Stomach (tissue), 9 donors: ENCODE results near the gene RBKS. TPM values are rescaled to one million over a fixed set of nuclear protein-coding genes. Genes with fewer than 3 reads are reported as not detected.

Experiments used
- DNase-seq, 2 donors: peaks; one replicate each; pipeline versions ENCODE4 v3.0.0 to v3.0.0-alpha.2; 2013 to 2019
- H3K27ac ChIP-seq, 5 donors: fragments of 200-600 bp in 4 of 5; sonication (generic) in 4 of 5; one replicate each; pipeline ENCODE4 v1.5.1; 2013 to 2019; ENCODE audit warnings: mild to moderate bottlenecking in 1 of 5, moderate library complexity in 1 of 5
- H3K27me3 ChIP-seq, 3 donors: fragments of 200-600 bp; sonication (generic); one replicate each; pipeline ENCODE4 v1.5.1; 2017 to 2019; ENCODE audit warnings: mixed run types in 1 of 3
- H3K36me3 ChIP-seq, 4 donors: fragments of 200-600 bp; sonication (generic); 1 replicate in 3 of 4; 2 replicates in 1 of 4; pipeline ENCODE4 v1.5.1; 2016 to 2019
- H3K4me1 ChIP-seq, 4 donors: fragments of 200-600 bp; sonication (generic); one replicate each; pipeline ENCODE4 v1.5.1; 2016 to 2019
- H3K4me3 ChIP-seq, 4 donors: fragments of 200-600 bp; sonication (generic) in 3 of 4; one replicate each; pipeline ENCODE4 v1.5.1; 2016 to 2019; ENCODE audit warnings: mild to moderate bottlenecking in 1 of 4
- H3K9me3 ChIP-seq, 4 donors: fragments of 200-600 bp; sonication (generic); one replicate each; pipeline ENCODE4 v1.5.1; 2016 to 2019
- CTCF ChIP-seq, 7 experiments: fragments of 450-650 bp in 4 of 7; fragments of 200-600 bp in 3 of 7; sonication (generic) in 3 of 7; IDR thresholded peaks; one replicate each; pipeline ENCODE4 v1.5.1; 2016 to 2019; ENCODE audit warnings: antibody characterized with exemption in 7 of 7, control low read depth in 2 of 7, mild to moderate bottlenecking in 1 of 7
- EP300 ChIP-seq: sonication (generic); formaldehyde crosslinking; IDR thresholded peaks from one replicate; pipeline ENCODE4 v1.6.1; 2017; ENCODE audit warnings: antibody characterized with exemption
- POLR2A ChIP-seq, 4 donors: fragments of 450-650 bp; IDR thresholded peaks; one replicate each; pipeline ENCODE4 v1.6.1; 2016; ENCODE audit warnings: antibody characterized with exemption in 4 of 4, control low read depth in 2 of 4, mild to moderate bottlenecking in 1 of 4, moderate library complexity in 1 of 4
- POLR2AphosphoS5 ChIP-seq, 3 donors: sonication (generic); formaldehyde crosslinking; IDR thresholded peaks; one replicate each; pipeline ENCODE4 v1.6.1; 2016; ENCODE audit warnings: antibody characterized with exemption in 3 of 3
- WGBS, 5 donors: extraction: QIAGEN DNeasy Blood & Tissue Kit in 3 of 5; methylation state at CpG; one replicate each; pipeline versions ENCODE4 v1.1.5 to v1.1.7; 2013 to 2018; 5-methylcytosine and 5-hydroxymethylcytosine counted together
- intact Hi-C: fragments of 100-400 bp; cut with DNase I; formaldehyde crosslinking; loops from one replicate; pipeline ENCODE4 v1.15.1; 2023; ENCODE audit warnings: low total_unique reads
- polyA plus RNA-seq, 3 donors: library from polyadenylated mRNA; stranded (reverse); fragments of 200-250 nt; gene quantifications; one replicate each; pipeline ENCODE4 v1.2.3, GENCODE V29; 2013
- total RNA-seq, 5 donors: library from RNA; depleted of rRNA; stranded (reverse); fragments of >200 nt; gene quantifications; one replicate each; pipeline versions ENCODE4 v1.1.0 to v1.2.3, GENCODE V29; 2014 to 2016
- donor health status: healthy with polysubstance abuse.
- donor health status: Bipolar disorder and iron deficiency.
- donor health status: healthy.

The RBKS gene
- total and polyA plus RNA-seq, 8 donors, result 0.76 to 2.9 (median 1.9) TPM; not detected in 3

GRCh38 chr2:27838502-27838901 lies 51.7 kb downstream of the RBKS start:
- Histone ChIP-seq H3K27ac (no peak overlapping the region), H3K4me3 (no peak overlapping the region), H3K27me3 (no peaks in the 10 kb centered on the region), H3K4me1 (no peaks in the 10 kb centered on the region), H3K9me3 (no peaks in the 10 kb centered on the region), H3K36me3 (no peaks in the 10 kb centered on the region)
- intact Hi-C loops, result no loop called here
- TF ChIP-seq EP300 (no peak), CTCF (IDR thresholded peaks at IDR 0.05) (no peak), POLR2A (IDR thresholded peaks at IDR 0.05) (no peak), POLR2AphosphoS5 (IDR thresholded peaks at IDR 0.05) (no peak)
- peak in 1 of 2 donors; percentile 6 for DNase-seq

GRCh38 chr2:27833931-27834330 lies 56.3 kb downstream of the RBKS start:
- Histone ChIP-seq H3K36me3 (no peaks in the 10 kb centered on the region), H3K4me1 (no peaks in the 10 kb centered on the region), H3K9me3 (peaks cover 0 to 8% (median 0%) of the 10 kb centered on the region in 4 donors), H3K4me3 (no peak overlapping the region), H3K27ac (no peak overlapping the region), H3K27me3 (no peaks in the 10 kb centered on the region)
- no peak for DNase-seq
- intact Hi-C loops, result no loop called here
- WGBS, 5 donors, result 29 to 63% (median 51%) methylated on average over 1 of the region's 1 CpG
- TF ChIP-seq EP300 (no peak), POLR2A (IDR thresholded peaks at IDR 0.05) (no peak), POLR2AphosphoS5 (IDR thresholded peaks at IDR 0.05) (no peak), CTCF (IDR thresholded peaks at IDR 0.05) (no peak)

- Histone ChIP-seq H3K27ac (no peak overlapping the region), H3K4me1 (no peaks in the 10 kb centered on the region), H3K9me3 (peaks cover 0 to 8% (median 0%) of the 10 kb centered on the region in 4 donors), H3K36me3 (no peaks in the 10 kb centered on the region), H3K27me3 (no peaks in the 10 kb centered on the region), H3K4me3 (no peak overlapping the region)
- TF ChIP-seq CTCF (IDR thresholded peaks at IDR 0.05) (no peak), POLR2AphosphoS5 (IDR thresholded peaks at IDR 0.05) (no peak), POLR2A (IDR thresholded peaks at IDR 0.05) (no peak), EP300 (no peak)
- 66 to 88% (median 82%) methylated on average over 2 of the region's 2 CpGs for WGBS, 5 donors
- DNase-seq, result no peak
- intact Hi-C loops, result no loop called here
These were observed 57.8 kb downstream of the RBKS start for GRCh38 chr2:27832396-27832795.

GRCh38 chr2:27831279-27832050 lies 58.7 kb downstream of the RBKS start:
- H3K27me3 ChIP-seq, result no peaks in the 10 kb centered on the region
- TF ChIP-seq EP300 (no peak), POLR2AphosphoS5 (IDR thresholded peaks at IDR 0.05) (no peak), CTCF (IDR thresholded peaks at IDR 0.05) (no peak), POLR2A (IDR thresholded peaks at IDR 0.05) (no peak)
- H3K36me3 ChIP-seq, result no peaks in the 10 kb centered on the region
- no peak overlapping the region for H3K4me3 ChIP-seq
- WGBS, 5 donors, result 87 to 98% (median 93%) methylated on average over 7 of the region's 7 CpGs
- no peaks in the 10 kb centered on the region for H3K4me1 ChIP-seq
- intact Hi-C loops, result no loop called here
- no peak overlapping the region for H3K27ac ChIP-seq
- H3K9me3 ChIP-seq, result peaks cover 0 to 8% (median 0%) of the 10 kb centered on the region in 4 donors
- DNase-seq, result no peak
